Myocyte (in vitro differentiated cells): Measurements from ENCODE around the gene RBMS3. TPM values are rescaled to one million over a fixed set of nuclear protein-coding genes. Genes with fewer than 3 reads are reported as not detected.
"Not testable (repeated sequence)": the region's sequence is repeated elsewhere in the genome, so short reads cannot be mapped to it uniquely, and the experiment has no call there.

Source experiments
- DNase-seq: peaks from one replicate; pipeline ENCODE4 v3.0.0-alpha.2; 2012; ENCODE audit warnings: low read depth
- total RNA-seq: library from RNA; depleted of rRNA; stranded (reverse); fragments of >200 nt; gene quantifications from 2 replicates; pipeline ENCODE4 v1.2.3, GENCODE V29; 2014

Gene RBMS3
- total RNA-seq, 1 donor from 2014 or later: 30.6 TPM

- no peak for DNase-seq
Observed at GRCh38 chr3:29382409-29382808, 101.5 kb downstream of the RBMS3 start.

DNA sequence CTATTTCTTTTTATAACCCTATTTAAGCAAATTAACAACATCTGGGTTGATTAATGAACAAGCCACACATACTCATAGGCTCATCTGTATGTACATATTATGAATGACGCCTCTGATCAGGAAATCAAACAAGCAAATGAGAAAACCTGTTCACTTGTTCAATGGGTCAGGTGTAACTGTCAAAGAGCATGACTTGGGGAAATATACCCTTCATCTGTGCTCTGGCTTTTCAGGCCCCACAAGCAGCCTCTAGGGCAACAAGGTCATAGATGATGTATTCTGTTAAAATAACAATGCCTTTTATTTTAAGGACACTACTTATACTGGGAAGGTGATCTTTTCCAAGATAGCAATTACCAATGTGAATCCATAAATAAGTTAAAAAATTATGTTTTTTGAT is 102.0 kb downstream of the RBMS3 start:
- no peak for DNase-seq

DNA sequence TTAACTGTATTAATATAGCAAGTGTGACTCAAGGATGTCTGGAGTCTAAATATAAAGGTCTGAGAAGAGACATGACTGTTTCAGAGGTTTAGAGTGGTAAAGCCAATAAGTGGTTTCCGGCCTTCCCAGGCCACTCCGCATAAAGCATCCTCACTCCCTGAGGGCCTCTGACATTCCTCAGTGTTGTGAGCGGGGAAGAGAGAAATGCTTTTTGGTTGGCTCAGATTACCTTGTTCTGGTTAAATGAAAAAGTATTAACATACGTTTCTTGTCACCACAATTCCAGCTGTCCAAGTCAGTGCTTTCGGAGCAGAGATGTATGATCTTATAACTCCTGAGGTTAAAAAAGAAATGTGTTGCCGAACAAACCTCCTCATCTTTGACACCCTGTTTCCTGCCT is 103.8 kb downstream of the RBMS3 start:
- peak; percentile 96 for DNase-seq

DNA sequence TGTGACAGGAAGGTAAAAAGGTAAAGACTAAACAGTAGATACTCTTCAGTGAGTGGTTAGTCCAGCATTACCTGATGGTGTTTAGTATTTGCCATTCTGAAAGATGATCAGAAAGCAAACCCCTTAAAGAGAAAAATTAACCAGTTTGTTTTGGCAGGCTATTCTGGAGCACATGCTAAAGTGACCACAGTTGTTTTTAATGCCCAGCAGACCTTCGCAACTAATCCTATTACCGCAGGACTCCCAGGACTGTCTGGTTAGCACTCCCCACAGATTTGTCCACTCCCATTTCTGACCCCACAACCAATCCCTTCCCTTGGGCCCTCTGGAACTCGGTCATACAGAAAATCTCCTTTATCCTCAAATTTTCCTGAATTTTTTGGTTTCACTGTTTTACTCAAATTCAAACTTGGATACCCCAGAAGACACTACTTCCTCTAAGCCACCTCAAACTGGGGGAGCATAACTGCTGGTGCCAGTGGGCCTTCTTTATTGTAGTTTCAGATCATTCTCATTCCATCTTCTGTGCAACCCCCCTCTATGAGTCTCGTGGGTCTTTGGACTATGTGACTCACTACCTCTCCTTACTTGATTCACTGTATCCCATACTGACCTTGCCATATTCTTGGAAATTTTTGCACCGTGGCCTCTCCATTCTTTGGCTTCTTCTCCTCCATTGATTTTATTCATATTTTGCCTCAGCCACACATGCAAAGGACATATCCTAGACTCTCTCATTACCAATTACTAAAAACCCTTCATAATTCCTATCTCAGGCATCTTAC is 104.4 kb downstream of the RBMS3 start:
- peak; percentile 91 for DNase-seq

DNA sequence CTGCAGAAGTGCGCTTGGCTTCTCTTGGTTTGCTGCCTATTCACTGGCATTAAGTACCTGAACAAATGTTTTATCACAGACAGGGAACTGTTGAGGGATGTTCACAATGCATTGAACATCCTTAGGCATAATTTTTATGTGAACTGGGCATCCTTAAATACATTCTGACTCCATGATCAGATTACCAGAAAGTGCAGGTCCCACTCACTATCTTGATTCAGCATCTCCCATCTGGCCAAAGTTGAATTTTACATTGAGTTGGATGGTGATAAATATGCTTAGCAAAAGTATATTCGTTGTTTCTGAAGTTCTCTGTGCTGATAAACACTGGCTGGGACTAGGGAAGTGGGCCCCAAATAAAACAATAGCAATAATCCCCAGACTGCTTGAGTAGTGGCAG is 108.5 kb downstream of the RBMS3 start:
- no peak for DNase-seq

DNA sequence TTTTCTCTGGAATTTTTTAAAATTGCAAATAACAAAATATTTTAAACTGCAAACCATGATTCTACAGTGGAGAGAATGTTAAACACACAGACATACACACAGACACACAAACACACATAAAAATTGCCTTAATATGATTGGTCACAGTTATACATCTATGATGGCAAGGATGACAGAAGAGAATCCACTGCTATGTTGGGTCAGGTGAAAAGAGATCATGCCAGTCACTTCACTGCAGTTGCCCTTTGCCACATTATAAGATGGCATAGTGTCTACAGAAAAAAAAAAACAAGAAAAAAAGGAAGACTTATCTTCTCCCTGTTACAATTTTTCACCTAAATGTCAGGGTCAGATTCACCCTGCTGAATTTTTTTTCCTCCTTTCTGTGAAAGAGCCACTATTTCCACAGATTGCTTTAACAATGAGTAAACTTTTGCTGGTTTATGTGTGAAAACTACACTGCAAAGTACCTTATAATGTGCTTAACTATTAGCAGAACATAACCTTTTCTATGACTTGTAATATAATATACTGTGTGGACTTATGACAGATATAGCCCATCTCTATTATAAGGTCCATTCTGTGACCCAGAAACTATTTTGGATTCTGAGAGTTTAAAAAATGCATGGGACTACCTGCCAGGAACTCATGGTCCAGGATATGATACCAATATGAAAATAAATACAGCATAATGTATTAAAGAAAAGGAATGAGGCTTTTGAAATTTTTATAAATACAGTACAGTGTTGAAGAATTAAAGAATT is 111.9 kb downstream of the RBMS3 start:
- DNase-seq: no peak

DNA sequence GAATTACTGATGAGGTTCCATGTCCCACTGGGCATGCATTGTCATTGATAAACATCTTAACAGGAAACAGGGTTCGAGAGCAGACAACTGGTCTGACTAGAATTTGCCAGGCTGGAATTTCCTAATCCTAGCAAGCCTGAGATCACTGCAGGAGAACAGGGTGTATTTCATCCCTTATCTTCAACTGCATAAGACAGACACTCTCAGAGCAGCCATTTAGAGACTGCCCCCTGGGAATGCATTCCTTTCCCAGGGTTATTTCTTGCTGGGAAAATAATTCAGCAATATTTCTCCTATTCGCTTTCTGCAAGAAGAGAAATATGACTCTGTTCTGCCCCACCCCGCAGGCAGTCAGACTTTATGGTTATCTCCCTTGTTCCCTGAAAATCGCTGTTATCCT is 113.1 kb downstream of the RBMS3 start:
- DNase-seq: not testable (repeated sequence)

- no peak for DNase-seq
Observed at GRCh38 chr3:29397406-29397805, 116.5 kb downstream of the RBMS3 start.

GRCh38 chr3:29398787-29399186 is 117.9 kb downstream of the RBMS3 start:
- no peak for DNase-seq

DNA sequence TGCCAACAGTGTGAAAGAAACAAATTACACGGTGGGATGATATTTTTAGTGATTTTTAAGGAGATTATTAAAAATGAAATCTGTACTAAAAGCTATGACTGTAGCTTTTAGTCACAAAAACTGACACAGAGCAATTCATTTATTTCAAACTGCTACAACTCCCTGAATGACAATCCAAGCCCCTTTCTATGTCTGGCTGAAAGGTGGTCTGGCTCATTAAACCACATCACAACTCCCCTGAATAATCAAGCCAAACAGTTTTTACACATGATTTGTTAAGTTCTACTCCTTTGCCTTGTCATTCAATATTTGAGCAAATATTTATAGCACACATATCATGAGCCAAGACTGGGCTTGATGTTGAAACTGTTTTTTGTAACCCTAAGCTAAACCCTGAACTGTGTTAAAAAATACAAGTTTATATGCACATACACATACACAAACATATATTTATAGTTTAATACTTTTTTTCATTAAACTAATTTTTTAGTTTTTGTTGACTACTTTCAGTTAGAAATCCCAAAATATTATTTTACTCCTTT is 125.5 kb downstream of the RBMS3 start:
- DNase-seq: no peak

GRCh38 chr3:29408676-29409075 is 127.8 kb downstream of the RBMS3 start:
- no peak for DNase-seq

DNA sequence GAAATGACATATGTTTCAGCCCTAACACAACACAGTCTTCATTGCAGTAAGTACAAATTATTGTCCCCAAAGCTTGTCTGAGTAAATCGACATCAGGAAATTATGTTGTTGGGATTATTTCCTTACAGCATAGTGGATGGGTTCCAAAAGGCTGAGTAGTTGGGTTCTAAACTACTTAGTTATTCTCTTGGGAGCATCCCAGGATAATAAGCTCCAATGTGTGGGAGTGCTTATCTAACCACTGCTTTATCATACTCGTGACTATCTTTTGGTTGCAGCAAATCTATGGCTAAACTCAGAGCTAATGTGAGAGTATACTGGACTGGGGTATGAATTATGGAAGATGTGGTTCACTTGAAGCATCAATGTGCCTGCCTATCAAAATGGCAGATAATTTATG is 128.5 kb downstream of the RBMS3 start:
- no peak for DNase-seq

- no peak for DNase-seq
Observed at GRCh38 chr3:29410220-29410619, 129.3 kb downstream of the RBMS3 start.

GRCh38 chr3:29410660-29411405 is 130.0 kb downstream of the RBMS3 start:
- DNase-seq: peak; percentile 60

DNA sequence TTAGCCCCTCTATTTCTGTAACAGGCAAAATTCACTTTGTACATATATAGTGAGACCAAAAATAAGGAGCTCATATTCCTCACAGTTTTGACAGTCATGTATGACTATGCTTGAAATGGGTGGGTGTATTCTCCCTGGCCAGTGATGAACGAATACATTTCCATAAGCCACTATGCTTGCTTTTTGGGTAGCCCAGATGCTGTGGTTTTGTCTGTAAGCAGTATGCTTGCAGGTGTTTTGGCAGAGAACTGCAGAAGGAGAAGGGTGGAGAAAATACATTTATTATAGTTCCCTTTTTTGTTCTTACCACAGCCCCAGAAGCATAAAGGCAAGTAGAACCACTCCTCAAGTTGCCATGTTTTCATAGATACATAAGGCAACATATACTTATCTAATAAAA is 131.2 kb downstream of the RBMS3 start:
- no peak for DNase-seq

- DNase-seq: no peak
Observed at GRCh38 chr3:29414468-29415224, 133.8 kb downstream of the RBMS3 start.

DNA sequence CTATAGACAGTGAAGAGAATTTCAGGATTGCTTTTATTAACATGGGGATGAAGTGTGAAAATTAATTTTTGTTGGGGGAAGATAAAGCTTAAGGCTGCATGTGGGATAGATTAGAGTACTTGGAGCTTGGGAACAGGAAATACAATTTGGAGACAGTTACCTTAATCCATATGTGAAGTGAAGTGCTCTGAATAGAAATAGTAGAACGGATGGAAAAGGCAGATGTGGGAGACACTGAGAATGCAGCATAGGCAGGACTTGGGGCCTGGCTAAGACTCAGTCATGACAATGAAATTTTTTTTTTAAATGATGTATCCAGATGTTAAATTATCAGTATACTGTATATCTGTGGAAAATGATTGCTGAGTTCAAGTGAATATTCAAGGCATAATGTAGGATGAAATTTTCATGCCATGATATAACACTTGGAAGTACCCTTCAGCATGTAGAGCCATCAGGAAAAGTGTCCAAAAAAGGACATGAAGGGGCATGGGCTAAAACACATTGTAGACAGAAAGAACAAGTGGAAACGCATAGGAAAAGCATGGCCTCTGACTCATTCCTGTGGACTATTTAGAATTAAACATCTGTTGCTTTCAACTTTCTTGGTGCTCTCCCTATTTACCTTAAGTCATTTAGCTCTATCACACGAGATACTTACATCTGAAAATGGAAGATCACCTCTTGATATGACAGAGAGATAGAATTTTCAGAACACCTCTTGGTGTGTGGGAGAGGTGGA is 134.8 kb downstream of the RBMS3 start:
- no peak for DNase-seq

- DNase-seq: peak; percentile 62
Observed at GRCh38 chr3:29416514-29416913, 135.6 kb downstream of the RBMS3 start.

- DNase-seq: no peak
Observed at GRCh38 chr3:29420106-29420505, 139.2 kb downstream of the RBMS3 start.
